ENCODE results near the gene MRPL34.
"Not testable (repeated sequence)": the region's sequence is repeated elsewhere in the genome, so short reads cannot be mapped to it uniquely, and the experiment has no call there.

Gene MRPL34
- total RNA-seq = 23.1 to 28.6 reads per million in 2 experiments

GRCh38 chr19:17305517-17306284 is at the start of gene MRPL34:
Gene MRPL34, plus strand, starts transcription at chr19:17305872. Its CDS starts 21 bp downstream, at chr19:17305893.
- DNase-seq (ENCODE audit: low read depth) = peak; percentile 90

GRCh38 chr19:17256130-17256529 is 49.5 kb upstream of the MRPL34 start:
- no peak for DNase-seq (ENCODE audit: low read depth)

GRCh38 chr19:17259118-17259780 is 46.4 kb upstream of the MRPL34 start:
- DNase-seq (ENCODE audit: low read depth) = no peak

GRCh38 chr19:17259934-17260333 is 45.7 kb upstream of the MRPL34 start:
- DNase-seq (ENCODE audit: low read depth) = no peak

DNA sequence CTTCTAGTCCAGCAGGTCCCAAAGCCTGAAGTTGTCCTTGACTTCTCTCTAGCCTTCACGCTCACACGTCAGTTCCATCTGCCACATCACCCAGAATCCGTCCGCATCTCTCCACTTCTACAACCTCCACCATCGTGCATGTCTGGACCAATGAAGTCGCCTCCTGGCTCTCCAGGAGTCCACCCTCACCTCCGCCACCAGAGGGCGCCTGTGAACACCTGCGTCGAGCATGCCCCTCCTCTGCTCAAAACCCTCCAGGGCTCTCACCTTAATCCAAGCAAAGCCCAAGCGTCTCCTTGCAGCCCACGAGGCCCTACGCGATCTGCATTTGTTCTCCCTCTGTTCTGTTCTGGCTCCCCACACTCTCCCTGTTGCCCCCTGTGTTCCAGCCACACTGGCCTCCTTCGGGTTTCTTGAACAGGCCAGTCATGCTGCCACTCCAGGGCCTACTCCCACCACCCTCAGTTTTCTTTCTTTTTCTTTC is 44.8 kb upstream of the MRPL34 start:
- DNase-seq (ENCODE audit: low read depth) = peak; percentile 84

- no peak for DNase-seq (ENCODE audit: low read depth)
Measured at GRCh38 chr19:17262557-17262956, 43.1 kb upstream of the MRPL34 start.

DNA sequence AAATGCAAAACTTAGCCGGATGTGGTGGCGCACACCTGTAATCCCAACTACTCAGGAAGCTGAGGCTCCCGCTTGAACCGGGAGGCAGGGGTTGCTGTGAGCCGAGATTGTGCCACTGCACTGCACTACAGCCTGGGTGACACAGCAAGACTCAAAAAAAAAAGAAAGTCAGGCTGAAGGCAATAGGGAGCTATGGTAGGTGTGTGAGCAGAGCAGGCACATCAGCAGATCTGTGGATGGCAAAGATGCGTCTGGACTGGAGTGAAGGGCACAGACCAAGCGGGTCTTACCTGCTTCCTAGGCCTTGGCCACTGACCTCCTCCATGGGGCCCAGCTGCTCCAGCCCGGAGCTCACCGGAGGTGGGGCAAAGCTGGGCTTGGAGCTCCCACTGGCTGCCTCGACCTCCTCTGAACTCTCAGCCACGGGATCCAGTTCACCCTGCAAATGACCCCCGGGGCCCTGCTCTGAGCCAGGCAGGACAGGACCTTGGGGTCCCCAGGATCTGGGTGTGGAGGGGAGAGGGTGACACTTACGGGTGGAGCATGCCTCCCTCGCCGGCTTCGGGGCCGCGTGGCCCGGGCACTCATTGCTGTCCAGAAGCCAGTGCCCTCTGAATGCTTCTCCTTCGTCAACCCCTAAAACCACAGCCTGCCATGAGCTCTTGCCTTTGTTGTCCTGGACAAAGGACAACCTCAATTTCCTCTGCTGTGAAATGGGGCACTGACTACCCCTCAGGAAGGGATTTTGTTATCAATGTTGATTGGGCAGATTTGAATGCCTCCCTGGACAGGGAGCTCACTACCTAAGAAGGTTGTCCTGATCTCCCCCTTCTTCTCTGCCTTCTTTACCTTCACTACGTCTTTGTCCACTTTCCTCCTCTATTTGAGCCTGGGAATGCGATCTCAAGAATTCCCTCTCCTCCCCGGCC is 41.7 kb upstream of the MRPL34 start:
- DNase-seq (ENCODE audit: low read depth) = no peak

GRCh38 chr19:17264641-17264979 is 41.1 kb upstream of the MRPL34 start, which contains the start of gene USHBP1:
Gene USHBP1, minus strand, starts transcription at chr19:17264745. Its CDS starts 446 bp downstream, at chr19:17264299.
- DNase-seq (ENCODE audit: low read depth) = no peak

GRCh38 chr19:17266026-17266425 is 39.6 kb upstream of the MRPL34 start:
- no peak for DNase-seq (ENCODE audit: low read depth)

- no peak for DNase-seq (ENCODE audit: low read depth)
Measured at GRCh38 chr19:17266589-17266974, 39.1 kb upstream of the MRPL34 start.

DNA sequence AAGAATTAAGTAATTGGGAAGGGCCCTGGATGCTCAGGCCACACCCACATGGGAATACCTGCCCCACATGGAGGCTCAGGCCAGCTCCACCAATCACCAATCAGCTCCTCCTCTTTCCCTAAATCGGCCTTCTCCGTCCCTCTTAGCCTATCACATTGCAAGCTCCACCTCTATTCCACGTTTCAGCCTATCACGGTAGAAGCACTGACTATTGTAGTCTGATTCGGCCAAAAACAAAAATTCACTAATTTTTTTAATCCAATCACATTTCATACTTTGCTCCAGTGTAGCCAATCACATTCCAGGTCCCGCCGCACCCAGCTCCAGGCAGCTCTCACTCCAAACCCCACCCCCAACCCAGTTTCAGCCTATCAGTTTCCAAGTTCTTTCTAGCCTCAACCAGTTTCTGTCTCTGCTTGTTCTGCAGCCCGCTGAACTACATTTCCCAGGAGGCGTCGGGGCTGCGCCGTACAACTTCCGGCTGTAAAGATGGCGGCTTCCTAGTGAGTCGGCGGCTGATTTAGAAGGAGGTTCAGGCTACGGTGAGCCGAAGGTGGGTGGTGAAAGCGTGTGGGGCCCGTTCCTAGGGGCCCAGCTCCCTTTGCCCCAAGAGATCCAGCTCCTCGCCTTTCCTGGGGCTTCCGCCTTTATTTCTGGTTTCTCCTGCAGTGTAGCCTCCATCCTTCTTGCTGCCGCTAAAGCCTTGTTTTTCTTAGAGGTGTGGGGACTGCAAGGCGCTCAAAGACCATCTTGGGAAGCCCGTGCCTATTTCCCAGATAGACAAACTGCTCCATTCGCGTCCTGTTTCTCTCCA is 38.5 kb upstream of the MRPL34 start, which contains the start of gene BABAM1:
Gene BABAM1 (plus strand): TSS at position 469 of the 814 bp plus-strand sequence. CDS start 1,364 bp downstream, outside the sequence.
- DNase-seq (ENCODE audit: low read depth) = peak; percentile 93

- DNase-seq (ENCODE audit: low read depth) = no peak
Measured at GRCh38 chr19:17268754-17269153, 36.9 kb upstream of the MRPL34 start.

- DNase-seq (ENCODE audit: low read depth) = not testable (repeated sequence)
Measured at GRCh38 chr19:17274892-17275291, 30.8 kb upstream of the MRPL34 start.

DNA sequence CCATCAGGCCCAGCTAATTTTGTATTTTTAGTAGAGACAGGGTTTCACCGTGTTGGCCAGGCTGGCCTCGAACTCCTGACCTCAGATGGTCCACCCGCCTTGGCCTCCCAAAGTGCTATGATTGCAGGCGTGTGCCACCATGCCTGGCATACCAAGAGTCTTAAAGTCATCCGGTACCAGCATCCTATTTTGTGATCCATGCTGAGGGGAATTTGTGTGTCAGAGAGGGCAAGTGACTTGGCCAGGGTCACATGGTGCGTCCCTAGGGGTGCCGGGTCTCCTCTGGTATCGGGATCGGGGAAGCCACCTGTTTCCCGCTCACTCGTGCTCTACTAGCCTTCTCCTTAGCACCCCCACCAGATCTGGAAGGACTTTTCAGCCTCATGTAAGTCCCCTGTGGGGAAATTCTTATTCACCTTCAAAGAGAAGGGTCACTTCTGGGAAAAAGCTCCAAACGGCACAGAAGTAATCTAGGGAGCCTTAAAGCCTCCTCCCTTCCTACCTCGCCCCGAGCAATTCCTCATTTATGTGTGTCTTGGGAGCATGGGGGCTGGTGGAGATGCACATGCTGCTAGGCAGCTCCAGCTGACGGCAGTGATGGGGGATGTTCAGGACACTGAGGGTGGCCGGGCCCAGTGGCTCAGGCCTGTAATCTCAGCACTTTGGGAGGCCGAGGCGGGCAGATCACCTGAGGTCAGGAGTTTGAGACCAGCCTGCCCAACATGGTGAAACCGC is 30.1 kb upstream of the MRPL34 start:
- no peak for DNase-seq (ENCODE audit: low read depth)

DNA sequence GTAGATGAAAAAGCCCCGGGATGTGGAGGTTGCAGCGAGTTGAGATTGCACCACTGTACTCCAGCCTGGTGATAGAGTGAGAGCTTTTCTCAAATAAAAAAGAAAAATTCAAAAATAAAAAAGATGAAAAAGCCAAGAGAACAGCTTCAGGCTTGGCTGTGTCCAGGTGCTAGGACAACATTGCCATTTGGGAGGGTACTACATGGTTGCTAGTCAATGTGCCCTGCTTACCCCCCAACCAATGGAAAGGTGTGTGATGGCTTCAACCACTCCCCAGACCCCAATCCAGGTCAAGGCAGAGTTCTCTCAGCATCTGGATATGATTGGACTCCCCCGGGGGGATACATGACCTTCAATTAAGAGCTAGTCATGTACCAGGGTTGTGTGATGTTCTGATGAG is 26.2 kb upstream of the MRPL34 start:
- no peak for DNase-seq (ENCODE audit: low read depth)

DNA sequence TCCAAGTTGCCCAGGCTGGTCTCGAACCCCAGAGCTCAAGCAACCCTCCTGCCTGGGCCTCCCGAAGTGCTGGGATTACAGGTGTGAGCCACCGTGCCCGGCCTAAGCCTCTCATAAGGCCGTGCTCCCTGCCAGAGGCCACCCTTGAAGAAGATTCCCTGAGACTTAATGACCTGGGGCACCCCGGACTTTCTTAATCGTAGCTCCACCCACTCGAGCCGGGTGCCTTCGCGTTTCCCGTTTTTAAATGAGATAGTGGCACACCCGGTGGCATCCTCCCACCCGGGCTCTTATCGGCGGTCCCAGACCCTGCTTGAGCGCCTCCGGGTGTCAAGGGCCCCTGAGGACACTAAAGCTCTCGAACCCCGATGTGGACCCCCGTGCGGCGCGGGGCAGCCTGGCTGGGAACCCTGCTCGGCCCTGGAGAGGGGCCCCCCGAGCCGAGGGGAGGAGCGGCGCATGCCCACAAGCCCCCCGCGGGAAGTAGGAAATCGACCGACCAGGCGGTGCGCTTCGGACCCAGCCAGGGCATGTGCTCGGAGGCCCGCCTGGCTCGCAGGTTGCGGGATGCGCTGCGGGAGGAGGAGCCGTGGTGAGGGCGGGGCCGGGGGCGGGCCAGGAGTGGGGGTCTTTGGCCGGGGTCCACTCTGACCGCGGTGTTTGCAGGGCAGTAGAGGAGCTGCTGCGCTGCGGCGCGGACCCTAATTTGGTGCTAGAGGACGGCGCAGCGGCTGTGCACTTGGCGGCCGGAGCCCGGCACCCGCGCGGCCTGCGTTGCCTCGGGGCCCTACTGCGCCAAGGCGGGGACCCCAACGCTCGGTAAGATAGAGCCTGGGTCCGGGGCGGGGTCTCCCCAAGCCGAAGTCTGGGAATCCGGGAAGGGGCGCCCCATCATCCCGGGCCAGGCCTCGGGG is 24.0 kb upstream of the MRPL34 start, which contains the start of gene ANKLE1:
Gene ANKLE1 (plus strand): TSS at position 511 of the 914 bp plus-strand sequence. CDS start 20 bp downstream, at position 531.
- no peak for DNase-seq (ENCODE audit: low read depth)

GRCh38 chr19:17282488-17283125 is 23.1 kb upstream of the MRPL34 start:
- DNase-seq (ENCODE audit: low read depth) = peak; percentile 63

DNA sequence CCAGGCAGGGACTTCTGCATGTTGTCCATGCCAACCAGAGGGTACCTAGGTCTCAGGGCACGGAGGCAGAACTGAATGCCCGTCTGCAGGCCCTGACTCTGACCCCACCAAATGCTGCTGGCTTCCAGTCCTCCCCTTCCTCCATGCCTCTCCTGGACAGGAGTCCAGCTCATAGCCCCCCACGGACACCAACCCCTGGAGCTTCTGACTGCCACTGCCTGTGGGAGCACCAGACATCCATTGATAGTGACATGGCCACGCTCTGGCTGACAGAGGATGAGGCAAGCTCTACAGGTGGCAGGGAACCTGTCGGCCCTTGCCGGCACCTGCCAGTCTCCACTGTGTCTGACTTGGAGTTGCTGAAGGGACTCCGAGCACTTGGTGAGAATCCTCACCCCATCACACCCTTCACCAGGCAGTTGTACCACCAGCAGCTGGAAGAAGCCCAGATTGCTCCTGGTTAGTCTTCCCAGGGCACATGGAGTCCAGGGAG is 22.1 kb upstream of the MRPL34 start:
- DNase-seq (ENCODE audit: low read depth) = no peak
